ENCODE data around the gene MCCC1.

- no peak for TF ChIP-seq TAF1 (IDR thresholded peaks at IDR 0.05; ENCODE audit: borderline replicate concordance, insufficient read depth, low read length)
- TF ChIP-seq SIN3A (IDR thresholded peaks at IDR 0.05; ENCODE audit: borderline replicate concordance, insufficient read depth, low read length): no peak
- no peak for TF ChIP-seq REST (IDR thresholded peaks at IDR 0.05; ENCODE audit: insufficient read depth in 1 of 2, low read depth in 2 of 2, low read length in 2 of 2)
- TF ChIP-seq POLR2AphosphoS5 (IDR thresholded peaks at IDR 0.05; ENCODE audit: low read depth, low read length): no peak
Measured at GRCh38 chr3:183013856-183014255, 85.4 kb downstream of the MCCC1 start.
